HepG2 (cell line): ENCODE results near the gene DGAT2. TPM values are rescaled to one million over a fixed set of nuclear protein-coding genes. Genes with fewer than 3 reads are reported as not detected.

Experiments used
- AKNA ChIP-seq: sonication (generic); formaldehyde crosslinking; IDR thresholded peaks from 2 replicates; pipeline ENCODE4 v1.4.0; 2020; ENCODE audit warnings: missing genetic modification reagents, borderline replicate concordance
- EP300 ChIP-seq, 3 experiments: sonication (generic) in 1 of 3; formaldehyde crosslinking in 1 of 3; IDR thresholded peaks; 2 replicates each; pipeline versions ENCODE4 v1.5.1 to v1.6.1; 2011 to 2020; ENCODE audit warnings: low read depth in 2 of 3, low read length in 2 of 3, borderline replicate concordance in 1 of 3, improper control_type of control experiment in 1 of 3, mild to moderate bottlenecking in 1 of 3, missing genetic modification reagents in 1 of 3, moderate library complexity in 1 of 3
- HMG20B ChIP-seq: conservative IDR thresholded peaks from 2 replicates; pipeline ENCODE4 v1.6.1; 2016; ENCODE audit warnings: missing genetic modification reagents, missing compliant biosample characterization
- HMGXB4 ChIP-seq, 2 experiments: sonication (generic) in 1 of 2; formaldehyde crosslinking in 1 of 2; IDR thresholded peaks; 2 replicates each; pipeline versions ENCODE4 v1.4.0 to v1.6.1; 2018 to 2020; ENCODE audit warnings: missing genetic modification reagents in 2 of 2, borderline replicate concordance in 1 of 2, low read depth in 1 of 2, mild to moderate bottlenecking in 1 of 2, missing biosample characterization in 1 of 2
- HNF4G ChIP-seq, 2 experiments: sonication (generic) in 1 of 2; formaldehyde crosslinking in 1 of 2; IDR thresholded peaks; 2 replicates each; pipeline versions ENCODE4 v1.4.0 to v1.6.1; 2011 to 2020; ENCODE audit warnings: borderline replicate concordance in 2 of 2, low read depth in 2 of 2, mild to moderate bottlenecking in 2 of 2, low read length in 1 of 2, missing genetic modification reagents in 1 of 2, moderate library complexity in 1 of 2
- ISL2 ChIP-seq: sonication (generic); formaldehyde crosslinking; IDR thresholded peaks from 2 replicates; pipeline ENCODE4 v1.5.0; 2020; ENCODE audit warnings: missing genetic modification reagents
- LBX2 ChIP-seq: sonication (generic); formaldehyde crosslinking; IDR thresholded peaks from 2 replicates; pipeline ENCODE4 v1.5.0; 2020; ENCODE audit warnings: missing genetic modification reagents, mild to moderate bottlenecking, borderline replicate concordance
- MEIS2 ChIP-seq: sonication (generic); formaldehyde crosslinking; IDR thresholded peaks from 2 replicates; pipeline ENCODE4 v1.9.0; 2021; ENCODE audit warnings: mild to moderate bottlenecking, missing genetic modification reagents
- NPAS2 ChIP-seq: sonication (generic); formaldehyde crosslinking; IDR thresholded peaks from 2 replicates; pipeline ENCODE4 v1.8.0; 2022; ENCODE audit warnings: mild to moderate bottlenecking, missing genetic modification reagents, borderline replicate concordance
- TARDBP ChIP-seq: sonication (generic); formaldehyde crosslinking; IDR thresholded peaks from 2 replicates; pipeline ENCODE4 v1.8.0; 2022; ENCODE audit warnings: mild to moderate bottlenecking, missing genetic modification reagents
- TEAD2 ChIP-seq: sonication (generic); formaldehyde crosslinking; IDR thresholded peaks from 2 replicates; pipeline ENCODE4 v1.9.0; 2021; ENCODE audit warnings: missing genetic modification reagents
- THAP8 ChIP-seq: sonication (generic); formaldehyde crosslinking; IDR thresholded peaks from 2 replicates; pipeline ENCODE4 v1.5.1; 2020; ENCODE audit warnings: missing genetic modification reagents, mild to moderate bottlenecking, borderline replicate concordance
- ZNF280D ChIP-seq: sonication (generic); formaldehyde crosslinking; IDR thresholded peaks from 2 replicates; pipeline ENCODE4 v1.5.1; 2020; ENCODE audit warnings: mild to moderate bottlenecking, missing genetic modification reagents
- ZNF343 ChIP-seq: sonication (generic); formaldehyde crosslinking; IDR thresholded peaks from 2 replicates; pipeline ENCODE4 v1.4.0; 2020; ENCODE audit warnings: mild to moderate bottlenecking, missing genetic modification reagents
- ZNF724P ChIP-seq: sonication (generic); formaldehyde crosslinking; IDR thresholded peaks from 2 replicates; pipeline ENCODE4 v1.8.0; 2022; ENCODE audit warnings: missing genetic modification reagents, borderline replicate concordance
- polyA plus RNA-seq, 8 experiments: library from polyadenylated mRNA; depleted of rRNA in 3 of 8; stranded (reverse) in 7 of 8; unstranded in 1 of 8; fragments of >200 nt; fragmentation: Illumina TruSeq in 4 of 8; extraction: Trizol in 4 of 8; gene quantifications; 2 replicates each; pipeline versions ENCODE4 v1.2.1 to v1.2.3, GENCODE V29; 2011 to 2016; ENCODE audit warnings: low read depth in 4 of 8, missing spikeins in 1 of 8, mixed read lengths in 1 of 8; ENCODE audit not compliant: insufficient read depth in 1 of 8
- total RNA-seq, 5 experiments: library from RNA; depleted of rRNA; stranded (reverse); fragments of >200 nt; fragmentation: Illumina TruSeq; extraction: Trizol; gene quantifications; 2 replicates each; pipeline ENCODE4 v1.2.3, GENCODE V29; 2016; ENCODE audit warnings: low read depth in 1 of 5

Gene DGAT2
- total and polyA plus RNA-seq, 2 of the 13 experiments (the other 11 are each of a cell fraction or from before 2014, with no cell fraction given), result 39.0 to 65.6 TPM

- TF ChIP-seq AKNA (CRISPR knock-in tag) (no peak), ZNF280D (CRISPR knock-in tag) (0 out of 2 replicates have a peak, but pooled peaks have one; percentile 33), LBX2 (no peak), HNF4G (IDR thresholded peaks at IDR 0.05; ENCODE audit: borderline replicate concordance, low read depth, low read length) (peak; percentile 79), HNF4G (CRISPR knock-in tag; IDR thresholded peaks at IDR 0.05; ENCODE audit: borderline replicate concordance, low read depth) (no peak), HMGXB4 (CRISPR knock-in tag; IDR thresholded peaks at IDR 0.05; ENCODE audit: borderline replicate concordance in 1 of 2, low read depth in 1 of 2) (no peak), NPAS2 (no peak), TEAD2 (no peak), MEIS2 (CRISPR knock-in tag) (0 out of 2 replicates have a peak, but pooled peaks have one; percentile 19), HMG20B (CRISPR knock-in tag) (0 out of 2 replicates have a peak, but pooled peaks have one; percentile 29), ISL2 (0 out of 2 replicates have a peak, but pooled peaks have one; percentile 48), ZNF724P (CRISPR knock-in tag) (no peak), THAP8 (CRISPR knock-in tag) (no peak), EP300 (IDR thresholded peaks at IDR 0.05; ENCODE audit: low read depth in 2 of 2, low read length in 2 of 2) (peak in 1 of 2 experiments; percentile 75; a peak in 1 of 4 replicates), EP300 (CRISPR knock-in tag; IDR thresholded peaks at IDR 0.05; ENCODE audit: borderline replicate concordance) (no peak), ZNF343 (CRISPR knock-in tag) (no peak), TARDBP (no peak)
Observed at GRCh38 chr11:75795276-75796090, 26.9 kb downstream of the DGAT2 start (continued).
